GM23248 (cell line): ENCODE results near the gene MMP28. TPM values are rescaled to one million over a fixed set of nuclear protein-coding genes. Genes with fewer than 3 reads are reported as not detected.

Experiments used
- DNase-seq: peaks from one replicate; pipeline ENCODE4 v3.0.0-alpha.2; 2015
- H2AFZ ChIP-seq: fragments of 200-600 bp; sonication (generic); 2 replicates; pipeline ENCODE4 v1.6.1; 2016; ENCODE audit warnings: antibody characterized with exemption
- H3F3A ChIP-seq: fragments of 200-600 bp; sonication (generic); 2 replicates; pipeline ENCODE4 v1.6.1; 2016; ENCODE audit warnings: mild to moderate bottlenecking, antibody characterized with exemption, mixed run types; ENCODE audit not compliant: insufficient read depth
- H3K27ac ChIP-seq: fragments of 200-600 bp; sonication (generic); 2 replicates; pipeline ENCODE4 v1.5.1; 2016; ENCODE audit warnings: mild to moderate bottlenecking
- H3K27me3 ChIP-seq: fragments of 200-600 bp; sonication (generic); replicated peaks from 2 replicates; pipeline ENCODE4 v1.6.1; 2016; ENCODE audit warnings: mild to moderate bottlenecking; ENCODE audit not compliant: insufficient read depth
- H3K36me3 ChIP-seq: fragments of 200-600 bp; sonication (generic); 2 replicates; pipeline ENCODE4 v1.6.1; 2016; ENCODE audit warnings: low read depth, mild to moderate bottlenecking
- H3K4me1 ChIP-seq: fragments of 200-600 bp; sonication (generic); 2 replicates; pipeline ENCODE4 v1.6.1; 2016; ENCODE audit warnings: mild to moderate bottlenecking; ENCODE audit not compliant: insufficient read depth
- H3K4me2 ChIP-seq: fragments of 200-600 bp; sonication (generic); one replicate; pipeline ENCODE4 v1.6.1; 2016; ENCODE audit warnings: mild to moderate bottlenecking; ENCODE audit not compliant: unreplicated experiment
- H3K4me3 ChIP-seq: fragments of 200-600 bp; sonication (generic); 2 replicates; pipeline ENCODE4 v1.5.1; 2016; ENCODE audit warnings: mild to moderate bottlenecking
- H3K79me2 ChIP-seq: fragments of 200-600 bp; sonication (generic); 2 replicates; pipeline ENCODE4 v1.6.1; 2016; ENCODE audit warnings: mild to moderate bottlenecking; ENCODE audit not compliant: insufficient read depth
- H3K9ac ChIP-seq: fragments of 200-600 bp; sonication (generic); 2 replicates; pipeline ENCODE4 v1.6.1; 2016; ENCODE audit warnings: mild to moderate bottlenecking
- H3K9me2 ChIP-seq: fragments of 200-600 bp; sonication (generic); 2 replicates; pipeline ENCODE4 v1.6.1; 2016; ENCODE audit warnings: mixed run types, mild to moderate bottlenecking, moderate library complexity; ENCODE audit not compliant: insufficient read depth
- H3K9me3 ChIP-seq: fragments of 200-600 bp; sonication (generic); one replicate; pipeline ENCODE4 v1.6.1; 2017; ENCODE audit warnings: low read depth
- H4K20me1 ChIP-seq: fragments of 200-600 bp; sonication (generic); 2 replicates; pipeline ENCODE4 v1.6.0; 2016; ENCODE audit not compliant: insufficient read depth
- EZH2 ChIP-seq: fragments of 200-600 bp; sonication (generic); IDR thresholded peaks from 2 replicates; pipeline ENCODE4 v1.6.1; 2018; ENCODE audit warnings: antibody characterized with exemption, mild to moderate bottlenecking; ENCODE audit not compliant: insufficient read depth, poor library complexity, severe bottlenecking
- EZH2phosphoT487 ChIP-seq: fragments of 200-600 bp; sonication (generic); IDR thresholded peaks from 2 replicates; pipeline ENCODE4 v1.6.1; 2018; ENCODE audit warnings: antibody characterized with exemption, moderate library complexity, mild to moderate bottlenecking, low read depth; ENCODE audit not compliant: insufficient read depth
- WGBS, 2 experiments: methylation state at CpG; one replicate each; pipeline ENCODE4 v1.1.6; 2015 to 2017; ENCODE audit warnings: low lambda C conversion rate in 2 of 2, low coverage in 1 of 2; ENCODE audit errors: missing lambda C conversion rate in 2 of 2; 5-methylcytosine and 5-hydroxymethylcytosine counted together
- in situ Hi-C: fragments of 300-500 bp; cut with MboI; formaldehyde crosslinking; loops from 2 replicates; pipeline ENCODE4 v1.15.0; 2020
- polyA plus RNA-seq: library from polyadenylated mRNA; unstranded; fragments of >200 nt; fragmentation: Nextera tagmentation; extraction: Ambion mirVana; gene quantifications from 2 replicates; pipeline ENCODE4 v1.2.1, GENCODE V29; 2016
- total RNA-seq: library from RNA; depleted of rRNA; stranded (reverse); fragments of >200 nt; shearing (Covaris generic); gene quantifications from 2 replicates; pipeline ENCODE4 v1.2.3, GENCODE V29; 2014

The MMP28 gene
- total and polyA plus RNA-seq, 2 experiments from 2014 or later = not detected

GRCh38 chr17:35740216-35740615 is 55.2 kb downstream of the MMP28 start:
- H3K9ac ChIP-seq = no peak overlapping the region
- H3K4me2 ChIP-seq = no peak overlapping the region
- no peak overlapping the region for H2AFZ ChIP-seq
- TF ChIP-seq EZH2 (no peak), EZH2phosphoT487 (no peak)
- H3K9me3 ChIP-seq = no peaks in the 10 kb centered on the region
- WGBS, 2 experiments = 79 to 82% methylated on average over 7 of the region's 7 CpGs
- H3K27ac ChIP-seq = no peak overlapping the region
- no peaks in the 10 kb centered on the region for H3F3A ChIP-seq
- no peak for DNase-seq
- no peak overlapping the region for H3K4me3 ChIP-seq
- no peaks in the 10 kb centered on the region for H3K4me1 ChIP-seq
- H3K9me2 ChIP-seq = no peaks in the 10 kb centered on the region
- no peaks in the 10 kb centered on the region for H4K20me1 ChIP-seq
- H3K79me2 ChIP-seq = no peaks in the 10 kb centered on the region
- peaks cover 29% of the 10 kb centered on the region for H3K27me3 ChIP-seq
- in situ Hi-C loops = no loop called here
- H3K36me3 ChIP-seq = no peaks in the 10 kb centered on the region

GRCh38 chr17:35738519-35739133 is 56.8 kb downstream of the MMP28 start:
- Histone ChIP-seq H3K27me3 (peaks cover 29% of the 10 kb centered on the region), H3K4me1 (no peaks in the 10 kb centered on the region), H3K27ac (no peak overlapping the region), H3F3A (no peaks in the 10 kb centered on the region), H3K9me2 (no peaks in the 10 kb centered on the region), H3K36me3 (no peaks in the 10 kb centered on the region), H4K20me1 (no peaks in the 10 kb centered on the region), H3K79me2 (no peaks in the 10 kb centered on the region), H3K9me3 (no peaks in the 10 kb centered on the region), H3K9ac (no peak overlapping the region), H3K4me3 (no peak overlapping the region), H3K4me2 (no peak overlapping the region), H2AFZ (no peak overlapping the region)
- 72 to 78% methylated on average over 5 of the region's 5 CpGs for WGBS, 2 experiments
- in situ Hi-C loops = no loop called here
- TF ChIP-seq EZH2phosphoT487 = no peak
- TF ChIP-seq EZH2 = no peak
- no peak for DNase-seq

GRCh38 chr17:35736236-35736635 is 59.2 kb downstream of the MMP28 start:
- TF ChIP-seq EZH2 (no peak), EZH2phosphoT487 (no peak)
- no peak overlapping the region for H3K27ac ChIP-seq
- H3K36me3 ChIP-seq = no peaks in the 10 kb centered on the region
- DNase-seq = no peak
- H3K27me3 ChIP-seq = peaks cover 20% of the 10 kb centered on the region
- H2AFZ ChIP-seq = no peak overlapping the region
- no peaks in the 10 kb centered on the region for H3F3A ChIP-seq
- H3K4me2 ChIP-seq = no peak overlapping the region
- in situ Hi-C loops = no loop called here
- no peak overlapping the region for H3K4me3 ChIP-seq
- no peaks in the 10 kb centered on the region for H4K20me1 ChIP-seq
- H3K79me2 ChIP-seq = no peaks in the 10 kb centered on the region
- WGBS, 2 experiments = 82 to 84% methylated on average over 5 of the region's 5 CpGs
- no peaks in the 10 kb centered on the region for H3K9me3 ChIP-seq
- peaks cover under 1% of the 10 kb centered on the region; the same call in 1 of the 2 replicates for H3K4me1 ChIP-seq
- H3K9ac ChIP-seq = no peak overlapping the region
- H3K9me2 ChIP-seq = no peaks in the 10 kb centered on the region

GRCh38 chr17:35735036-35735805 is 60.2 kb downstream of the MMP28 start:
- Histone ChIP-seq H3K27me3 (peaks cover 10% of the 10 kb centered on the region; the same call in 1 of the 2 replicates), H4K20me1 (no peaks in the 10 kb centered on the region), H3K4me1 (peaks cover 9% of the 10 kb centered on the region; the same call in 1 of the 2 replicates), H3K9me2 (no peaks in the 10 kb centered on the region), H3K79me2 (no peaks in the 10 kb centered on the region), H3K4me2 (no peak overlapping the region), H3K9me3 (no peaks in the 10 kb centered on the region), H3K9ac (no peak overlapping the region), H3K27ac (no peak overlapping the region), H3F3A (peaks cover 5% of the 10 kb centered on the region; the same call in 1 of the 2 replicates), H3K4me3 (no peak overlapping the region), H3K36me3 (no peaks in the 10 kb centered on the region), H2AFZ (no peak overlapping the region)
- DNase-seq = no peak
- WGBS, 2 experiments = 69 to 76% methylated on average over 28 to 29 of the region's 29 CpGs
- TF ChIP-seq EZH2 = no peak
- no peak for TF ChIP-seq EZH2phosphoT487
- in situ Hi-C loops = no loop called here
